K562 (cell line): Measurements from ENCODE around the gene MTO1. TPM values are rescaled to one million over a fixed set of nuclear protein-coding genes. Genes with fewer than 3 reads are reported as not detected.

Experiments
- ATAC-seq: fragments of 200-7000 bp; cut with Tn5 transposase; 3 replicates; pipeline ENCODE4 v1.9.1; 2020; ENCODE audit warnings: moderate library complexity
- BruUV-seq: library from RNA; stranded (reverse); fragments of 400-500 nt; replicated peaks from 2 replicates; lab custom pipeline; 2021; lab: Mats Ljungman, UMichigan
- CTCF ChIA-PET: fragments of 300-600 bp; formaldehyde crosslinking; extraction: SDS; loops from one replicate; lab custom pipeline; 2021; ENCODE audit warnings: low intra/inter-chr PET ratio; lab: Yijun Ruan, JAX
- POLR2A ChIA-PET: fragments of 300-600, 350-650 bp; sonication (Branson Sonifier 250); formaldehyde crosslinking; extraction: SDS; loops from one replicate; lab custom pipeline; 2021; ENCODE audit warnings: antibody characterized with exemption, inconsistent platforms; lab: Yijun Ruan, JAX
- DNase-seq, 4 experiments: peaks; one replicate each; pipeline versions ENCODE4 v3.0.0 to v3.0.0-alpha.2; 2011 to 2018; ENCODE audit warnings: low spot score in 3 of 4, mixed read lengths in 3 of 4; ENCODE audit errors: extremely low read depth in 1 of 4
- FAIRE-seq: peaks from 2 replicates; lab custom pipeline; 2011; peaks lifted over from hg19 to GRCh38; lab: Jason Lieb, UNC
- H2AFZ ChIP-seq: 2 replicates; pipeline ENCODE4 v1.6.0; 2011; ENCODE audit warnings: low read depth, low read length, control low read depth, inconsistent platforms
- H3K27ac ChIP-seq: fragments of 200-600 bp; 3 replicates; pipeline ENCODE4 v1.8.0; 2011; ENCODE audit warnings: low read depth, mild to moderate bottlenecking, control low read depth, inconsistent platforms, low read length, moderate library complexity, mixed read lengths; ENCODE audit errors: extremely low read depth
- H3K27me3 ChIP-seq, 2 experiments: fragments of 300-600 bp in 1 of 2; 2 replicates in 1 of 2; 3 replicates in 1 of 2; pipeline versions ENCODE4 v1.6.0 to v1.8.0; 2011; ENCODE audit warnings: inconsistent platforms in 2 of 2, low read length in 2 of 2, mild to moderate bottlenecking in 1 of 2, mixed read lengths in 1 of 2, moderate library complexity in 1 of 2; ENCODE audit not compliant: control insufficient read depth in 2 of 2, insufficient read depth in 2 of 2
- H3K36me3 ChIP-seq: fragments of 300-600 bp; 3 replicates; pipeline ENCODE4 v1.8.0; 2011; ENCODE audit warnings: mild to moderate bottlenecking, low read length, inconsistent platforms; ENCODE audit not compliant: control insufficient read depth, insufficient read depth
- H3K4me1 ChIP-seq, 2 experiments: fragments of 200-600 bp in 1 of 2; replicated peaks in 1 of 2; 2 replicates in 1 of 2; 3 replicates in 1 of 2; pipeline versions ENCODE4 v1.5.1 to v1.8.0; 2011; ENCODE audit warnings: inconsistent platforms in 2 of 2, low read length in 2 of 2, mild to moderate bottlenecking in 1 of 2, mixed read lengths in 1 of 2, moderate library complexity in 1 of 2; ENCODE audit not compliant: control insufficient read depth in 2 of 2, insufficient read depth in 2 of 2
- H3K4me2 ChIP-seq: 2 replicates; pipeline ENCODE4 v1.6.1; 2011; ENCODE audit warnings: low read length, control low read depth, inconsistent platforms, mixed read lengths; ENCODE audit not compliant: insufficient read depth
- H3K4me3 ChIP-seq: fragments of 200-600 bp; sonication (generic), shearing (Covaris generic); 2 replicates; pipeline ENCODE4 v1.5.1; 2016; ENCODE audit warnings: control low read depth, inconsistent platforms
- H3K79me2 ChIP-seq: fragments of 200-600 bp; 3 replicates; pipeline ENCODE4 v1.8.0; 2011; ENCODE audit warnings: low read length, inconsistent platforms; ENCODE audit not compliant: control insufficient read depth, insufficient read depth
- H3K9ac ChIP-seq, 2 experiments: 2 replicates each; pipeline versions ENCODE4 v1.6.0 to v1.6.1; 2011; ENCODE audit warnings: low read depth in 2 of 2, low read length in 2 of 2, control low read depth in 1 of 2, inconsistent platforms in 1 of 2, mild to moderate bottlenecking in 1 of 2, mixed read lengths in 1 of 2; ENCODE audit not compliant: insufficient read depth in 1 of 2
- H3K9me1 ChIP-seq: one replicate; pipeline ENCODE4 v1.6.0; 2011; ENCODE audit warnings: inconsistent platforms, mild to moderate bottlenecking, low read length, moderate library complexity; ENCODE audit not compliant: control insufficient read depth, insufficient read depth
- H3K9me3 ChIP-seq: replicated peaks from 2 replicates; pipeline ENCODE4 v1.5.1; 2011; ENCODE audit warnings: low read depth, low read length, inconsistent platforms; ENCODE audit not compliant: control insufficient read depth, insufficient read depth
- H4K20me1 ChIP-seq: replicated peaks from 2 replicates; pipeline ENCODE4 v1.6.1; 2011; ENCODE audit warnings: low read length, inconsistent platforms, mixed read lengths; ENCODE audit not compliant: control insufficient read depth, insufficient read depth
- CTCF ChIP-seq, 3 experiments: IDR thresholded peaks in 2 of 3; conservative IDR thresholded peaks in 1 of 3; 2 replicates each; pipeline ENCODE4 v1.5.1; 2011 to 2012; ENCODE audit warnings: low read length in 3 of 3, mild to moderate bottlenecking in 3 of 3, control low read depth in 2 of 3, improper control_type of control experiment in 1 of 3, inconsistent platforms in 1 of 3, low read depth in 1 of 3, mixed read lengths in 1 of 3, moderate library complexity in 1 of 3; ENCODE audit not compliant: insufficient read depth in 2 of 3
- CUX1 ChIP-seq: fragments of 200-800 bp; sonication (Bioruptor generic); IDR thresholded peaks from 2 replicates; pipeline ENCODE4 v1.6.1; 2016; ENCODE audit warnings: missing genetic modification characterization, missing compliant biosample characterization
- ZNF740 ChIP-seq, 3 experiments: fragments of 200-800 bp in 1 of 3; sonication (Bioruptor generic) in 1 of 3; sonication (generic) in 1 of 3; formaldehyde crosslinking in 1 of 3; IDR thresholded peaks; 2 replicates each; pipeline versions ENCODE4 v1.6.1 to v1.8.0; 2016 to 2022; ENCODE audit warnings: mild to moderate bottlenecking in 2 of 3, missing compliant biosample characterization in 2 of 3, missing genetic modification characterization in 2 of 3, missing genetic modification reagents in 1 of 3
- WGBS: fragments of 100-300 bp; shearing (Covaris generic); methylation state at CpG from one replicate; pipeline ENCODE4 v1.1.6; 2016; ENCODE audit warnings: low coverage, mixed read lengths; ENCODE audit not compliant: insufficient coverage; ENCODE audit errors: missing lambda C conversion rate; 5-methylcytosine and 5-hydroxymethylcytosine counted together
- in situ Hi-C: fragments of 300-500 bp; cut with MboI; formaldehyde crosslinking; loops from 4 replicates; pipeline ENCODE4 v1.15.0; 2018; ENCODE audit warnings: inconsistent platforms, mixed read lengths
- intact Hi-C: fragments of 100-400 bp; cut with micrococcal nuclease; formaldehyde crosslinking; loops from 2 replicates; pipeline ENCODE4 v1.14.2; 2022
- polyA plus RNA-seq, 8 experiments: library from polyadenylated mRNA; depleted of rRNA in 4 of 8; stranded (reverse) in 5 of 8; unstranded in 3 of 8; fragments of >200 nt; fragmentation: Nextera tagmentation in 2 of 8; fragmentation: Illumina TruSeq in 1 of 8; extraction: Ambion mirVana in 2 of 8; extraction: Trizol in 1 of 8; gene quantifications; 2 replicates each; pipeline versions ENCODE4 v1.2.1 to v1.2.3, GENCODE V29; 2011 to 2014; ENCODE audit warnings: inconsistent platforms in 1 of 8, missing spikeins in 1 of 8
- total RNA-seq, 7 experiments: library from RNA; depleted of rRNA in 6 of 7; stranded (reverse); fragments of >200 nt in 6 of 7; fragmentation: Illumina TruSeq in 2 of 7; extraction: Trizol in 2 of 7; gene quantifications; 2 replicates each; pipeline versions ENCODE4 v1.2.1 to v1.2.3, GENCODE V29; 2011 to 2021; ENCODE audit warnings: low replicate concordance in 1 of 7

MTO1 gene
- total and polyA plus RNA-seq, 9 of the 15 experiments (the other 6 are each of a cell fraction or from before 2014, with no cell fraction given): 33.4 to 62.3 (median 50.6) TPM

- Histone ChIP-seq H4K20me1 (no peaks in the 10 kb centered on the region), H3K79me2 (no peaks in the 10 kb centered on the region), H3K27me3 (no peaks in the 10 kb centered on the region), H2AFZ (peak overlapping the region; percentile 10), H3K9me1 (no peaks in the 10 kb centered on the region), H3K4me3 (no peak overlapping the region), H3K9ac (no peak overlapping the region), H3K4me1 (no peaks in the 10 kb centered on the region; a peak in 1 of 5 replicates), H3K9me3 (no peaks in the 10 kb centered on the region), H3K36me3 (no peaks in the 10 kb centered on the region), H3K27ac (no peak overlapping the region), H3K4me2 (no peak overlapping the region)
- ChIA-PET POLR2A (interaction anchor here (0.8 to 2.4 kb wide), 8 partner anchors 8 to 37 kb away, joined by 3 to 20 read pairs (median 4); partner anchors contain the start of gene EEF1A1), CTCF (interaction anchor here (0.6 kb wide), 1 partner anchor 31 kb away, joined by 6 read pairs; no protein-coding TSS in a partner anchor)
- TF ChIP-seq CTCF (IDR thresholded peaks at IDR 0.05 in 2 of 3, conservative IDR thresholded peaks at IDR 0.05 in 1 of 3; ENCODE audit: insufficient read depth in 2 of 3, low read depth in 1 of 3, low read length in 3 of 3) (peak in 2 of 3 experiments; percentile 28 to 46; a peak in 2 of 6 replicates), ZNF740 (CRISPR knock-in tag; IDR thresholded peaks at IDR 0.05) (no peak), ZNF740 (tag; IDR thresholded peaks at IDR 0.05) (no peak), CUX1 (no peak)
- intact Hi-C loops: no loop called here
- no TSS peak for BruUV-seq
- ATAC-seq: peak; percentile 80
- FAIRE-seq: peak; percentile 70
- in situ Hi-C loops: no loop called here
- WGBS: 54% methylated on average over 10 of the region's 12 CpGs
- no peak for DNase-seq
Measured at GRCh38 chr6:73548458-73549446, 87.2 kb downstream of the MTO1 start.
